ENCODE data around the gene PLCG1.
"Not testable (repeated sequence)": the region's sequence is repeated elsewhere in the genome, so short reads cannot be mapped to it uniquely, and the experiment has no call there.

Gene PLCG1

GRCh38 chr20:41136680-41137613 lies at the start of gene PLCG1:
Gene PLCG1 (plus strand): TSS chr20:41137543. CDS start chr20:41137642, 99 bp downstream.
- DNase-seq, result peak; percentile 81 to 83

GRCh38 chr20:41087777-41088176 lies 49.6 kb upstream of the PLCG1 start:
- no peak for DNase-seq

- no peak for DNase-seq
Observed at GRCh38 chr20:41089555-41089954, 47.8 kb upstream of the PLCG1 start.

- DNase-seq, result no peak
Observed at GRCh38 chr20:41091927-41092326, 45.4 kb upstream of the PLCG1 start.

- DNase-seq, result no peak
Observed at GRCh38 chr20:41094353-41095055, 42.8 kb upstream of the PLCG1 start.

- DNase-seq, result peak; percentile 63 to 70
Observed at GRCh38 chr20:41095110-41095969, 42.0 kb upstream of the PLCG1 start.

GRCh38 chr20:41098703-41099250 lies 38.6 kb upstream of the PLCG1 start:
- DNase-seq, result no peak

GRCh38 chr20:41100001-41100480 lies 37.3 kb upstream of the PLCG1 start:
- no peak for DNase-seq

- no peak for DNase-seq
Observed at GRCh38 chr20:41101660-41102059, 35.7 kb upstream of the PLCG1 start.

- DNase-seq, result no peak
Observed at GRCh38 chr20:41108531-41108930, 28.8 kb upstream of the PLCG1 start.

GRCh38 chr20:41110012-41110411 lies 27.3 kb upstream of the PLCG1 start:
- DNase-seq, result no peak

- no peak for DNase-seq
Observed at GRCh38 chr20:41110930-41111577, 26.3 kb upstream of the PLCG1 start.

- DNase-seq, result no peak
Observed at GRCh38 chr20:41111578-41111951, 25.8 kb upstream of the PLCG1 start.

- no peak for DNase-seq
Observed at GRCh38 chr20:41116282-41116956, 20.9 kb upstream of the PLCG1 start.

- not testable (repeated sequence) for DNase-seq
Observed at GRCh38 chr20:41118159-41118558, 19.2 kb upstream of the PLCG1 start.

GRCh38 chr20:41118632-41119031 lies 18.7 kb upstream of the PLCG1 start:
- DNase-seq, result no peak

- DNase-seq, result no peak
Observed at GRCh38 chr20:41119614-41120561, 17.5 kb upstream of the PLCG1 start.

GRCh38 chr20:41121399-41121798 lies 15.9 kb upstream of the PLCG1 start:
- no peak for DNase-seq

GRCh38 chr20:41123631-41124030 lies 13.7 kb upstream of the PLCG1 start:
- DNase-seq, result no peak

- no peak for DNase-seq
Observed at GRCh38 chr20:41124451-41125094, 12.8 kb upstream of the PLCG1 start.
